Measurements from ENCODE around the gene CTSE.

- TF ChIP-seq, protein P1, sequence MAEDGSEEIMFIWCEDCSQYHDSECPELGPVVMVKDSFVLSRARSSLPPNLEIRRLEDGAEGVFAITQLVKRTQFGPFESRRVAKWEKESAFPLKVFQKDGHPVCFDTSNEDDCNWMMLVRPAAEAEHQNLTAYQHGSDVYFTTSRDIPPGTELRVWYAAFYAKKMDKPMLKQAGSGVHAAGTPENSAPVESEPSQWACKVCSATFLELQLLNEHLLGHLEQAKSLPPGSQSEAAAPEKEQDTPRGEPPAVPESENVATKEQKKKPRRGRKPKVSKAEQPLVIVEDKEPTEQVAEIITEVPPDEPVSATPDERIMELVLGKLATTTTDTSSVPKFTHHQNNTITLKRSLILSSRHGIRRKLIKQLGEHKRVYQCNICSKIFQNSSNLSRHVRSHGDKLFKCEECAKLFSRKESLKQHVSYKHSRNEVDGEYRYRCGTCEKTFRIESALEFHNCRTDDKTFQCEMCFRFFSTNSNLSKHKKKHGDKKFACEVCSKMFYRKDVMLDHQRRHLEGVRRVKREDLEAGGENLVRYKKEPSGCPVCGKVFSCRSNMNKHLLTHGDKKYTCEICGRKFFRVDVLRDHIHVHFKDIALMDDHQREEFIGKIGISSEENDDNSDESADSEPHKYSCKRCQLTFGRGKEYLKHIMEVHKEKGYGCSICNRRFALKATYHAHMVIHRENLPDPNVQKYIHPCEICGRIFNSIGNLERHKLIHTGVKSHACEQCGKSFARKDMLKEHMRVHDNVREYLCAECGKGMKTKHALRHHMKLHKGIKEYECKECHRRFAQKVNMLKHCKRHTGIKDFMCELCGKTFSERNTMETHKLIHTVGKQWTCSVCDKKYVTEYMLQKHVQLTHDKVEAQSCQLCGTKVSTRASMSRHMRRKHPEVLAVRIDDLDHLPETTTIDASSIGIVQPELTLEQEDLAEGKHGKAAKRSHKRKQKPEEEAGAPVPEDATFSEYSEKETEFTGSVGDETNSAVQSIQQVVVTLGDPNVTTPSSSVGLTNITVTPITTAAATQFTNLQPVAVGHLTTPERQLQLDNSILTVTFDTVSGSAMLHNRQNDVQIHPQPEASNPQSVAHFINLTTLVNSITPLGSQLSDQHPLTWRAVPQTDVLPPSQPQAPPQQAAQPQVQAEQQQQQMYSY (CRISPR knock-in tag; IDR thresholded peaks at IDR 0.05) = no peak
- TF ChIP-seq CTCF (CRISPR knock-in tag; IDR thresholded peaks at IDR 0.05) = no peak
- TF ChIP-seq SP1 (IDR thresholded peaks at IDR 0.05) = no peak
- TF ChIP-seq SP1 (CRISPR knock-in tag; IDR thresholded peaks at IDR 0.05) = no peak
Measured at GRCh38 chr1:205978676-205979075, 45.0 kb downstream of the CTSE start.

All from HepG2 (cell line).